ENCODE measurements around the gene TRIM15. TPM values are rescaled to one million over a fixed set of nuclear protein-coding genes. Genes with fewer than 3 reads are reported as not detected.

TRIM15 gene
- total RNA-seq, 1 experiment from 2014 or later: 6.5 TPM

- Histone ChIP-seq H2AFZ (ENCODE audit: low read depth, low read length, poor library complexity, severe bottlenecking) (no peak overlapping the region), H3K27ac (ENCODE audit: low read depth, low read length) (no peak overlapping the region), H3K9ac (ENCODE audit: low read length) (no peak overlapping the region), H3K9me2 (ENCODE audit: insufficient read depth) (no peaks in the 10 kb centered on the region), H3K79me2 (ENCODE audit: insufficient read depth, low read length) (peaks cover 56% of the 10 kb centered on the region), H4K20me1 (ENCODE audit: insufficient read depth) (no peaks in the 10 kb centered on the region), H3K4me1 (ENCODE audit: control insufficient read depth in 1 of 2, insufficient read depth in 2 of 2, low read length in 2 of 2) (peaks cover 0 to 5% of the 10 kb centered on the region in 2 experiments; a peak in 1 of 4 replicates), H3K4me3 (replicated peaks in 1 of 2; ENCODE audit: low read depth in 1 of 2, low read length in 2 of 2) (no peak overlapping the region), H3K4me2 (ENCODE audit: low read length) (no peak overlapping the region), H3K36me3 (ENCODE audit: control insufficient read depth in 1 of 2, insufficient read depth in 2 of 2, low read length in 2 of 2) (peaks cover 15 to 30% of the 10 kb centered on the region in 2 experiments), H3K27me3 (ENCODE audit: insufficient read depth, low read length) (no peaks in the 10 kb centered on the region), H3K9me3 (ENCODE audit: control insufficient read depth in 1 of 2, insufficient read depth in 1 of 2, low read depth in 1 of 2, low read length in 2 of 2) (no peaks in the 10 kb centered on the region)
- no peak for ATAC-seq
- ChIA-PET CTCF (no interaction called here), RAD21 (ENCODE audit: low non-redundant PET in 1 of 2, low total read pairs in 2 of 2, uncharacterized antibody in 2 of 2, unreplicated experiment in 2 of 2) (no interaction called here), POLR2A (no interaction called here)
- BruUV-seq (replicated peaks): no TSS peak
- no peak for TF ChIP-seq SRF (IDR thresholded peaks at IDR 0.05; ENCODE audit: low read depth)
- no peak for TF ChIP-seq YY1 (IDR thresholded peaks at IDR 0.05; ENCODE audit: extremely low read depth, insufficient replicate concordance, low read depth, low read length)
- intact Hi-C loops (cut with micrococcal nuclease): no loop called here
- no peak for DNase-seq (ENCODE audit: low read depth, low spot score)
Measured at GRCh38 chr6:30200551-30201281, 37.4 kb downstream of the TRIM15 start.

- H3K36me3 ChIP-seq (ENCODE audit: control insufficient read depth in 1 of 2, insufficient read depth in 2 of 2, low read length in 2 of 2): peaks cover 15 to 24% of the 10 kb centered on the region in 2 experiments
- no peak for DNase-seq (ENCODE audit: low read depth, low spot score)
- no peak overlapping the region for H3K4me3 ChIP-seq (replicated peaks in 1 of 2; ENCODE audit: low read depth in 1 of 2, low read length in 2 of 2)
- POLR2A ChIA-PET: no interaction called here
- no peak overlapping the region for H3K27ac ChIP-seq (ENCODE audit: low read depth, low read length)
- no TSS peak for BruUV-seq (replicated peaks)
- H2AFZ ChIP-seq (ENCODE audit: low read depth, low read length, poor library complexity, severe bottlenecking): no peak overlapping the region
- CTCF ChIA-PET: no interaction called here
- H3K9me2 ChIP-seq (ENCODE audit: insufficient read depth): no peaks in the 10 kb centered on the region
- no peak overlapping the region for H3K4me2 ChIP-seq (ENCODE audit: low read length)
- peaks cover 0 to 5% of the 10 kb centered on the region in 2 experiments; a peak in 2 of 4 replicates for H3K4me1 ChIP-seq (ENCODE audit: control insufficient read depth in 1 of 2, insufficient read depth in 2 of 2, low read length in 2 of 2)
- intact Hi-C loops (cut with micrococcal nuclease): no loop called here
- no peaks in the 10 kb centered on the region for H3K27me3 ChIP-seq (ENCODE audit: insufficient read depth, low read length)
- peaks cover 72% of the 10 kb centered on the region for H3K79me2 ChIP-seq (ENCODE audit: insufficient read depth, low read length)
- no peak for ATAC-seq
- RAD21 ChIA-PET (ENCODE audit: low non-redundant PET in 1 of 2, low total read pairs in 2 of 2, uncharacterized antibody in 2 of 2, unreplicated experiment in 2 of 2): no interaction called here
- no peaks in the 10 kb centered on the region for H3K9me3 ChIP-seq (ENCODE audit: control insufficient read depth in 1 of 2, insufficient read depth in 1 of 2, low read depth in 1 of 2, low read length in 2 of 2)
- H4K20me1 ChIP-seq (ENCODE audit: insufficient read depth): no peaks in the 10 kb centered on the region
- H3K9ac ChIP-seq (ENCODE audit: low read length): no peak overlapping the region
- TF ChIP-seq EZH2phosphoT487 (IDR thresholded peaks at IDR 0.05; ENCODE audit: borderline replicate concordance) (no peak), POLR2AphosphoS5 (IDR thresholded peaks at IDR 0.05; ENCODE audit: low read depth, low read length) (no peak), ELF1 (IDR thresholded peaks at IDR 0.05; ENCODE audit: borderline replicate concordance, low read depth) (no peak), CBX3 (IDR thresholded peaks at IDR 0.05; ENCODE audit: low read depth) (no peak), ZBTB33 (IDR thresholded peaks at IDR 0.05; ENCODE audit: extremely low read depth, insufficient replicate concordance, low read length) (no peak), EZH2 (IDR thresholded peaks at IDR 0.05) (no peak), JUND (IDR thresholded peaks at IDR 0.05) (no peak), ATF3 (IDR thresholded peaks at IDR 0.05) (no peak), MAX (IDR thresholded peaks at IDR 0.05) (no peak), SIN3A (IDR thresholded peaks at IDR 0.05; ENCODE audit: low read depth) (no peak), REST (IDR thresholded peaks at IDR 0.05; ENCODE audit: low read depth) (no peak), RAD21 (IDR thresholded peaks at IDR 0.05; ENCODE audit: low read depth) (no peak), ZNF274 (IDR thresholded peaks at IDR 0.05; ENCODE audit: low read depth, low read length) (no peak)
Measured at GRCh38 chr6:30202366-30202765, 39.0 kb downstream of the TRIM15 start.

Measured in HCT116 (cell line).